Activated naive CD8-positive, alpha-beta T cell treated with anti-CD3 and anti-CD28 coated beads, Interleukin-2, amount 50 U/mL, for 16 hours (primary cell): Measurements from ENCODE around the gene PHACTR2.
"Not testable (repeated sequence)": the region's sequence is repeated elsewhere in the genome, so short reads cannot be mapped to it uniquely, and the experiment has no call there.

Experiments used
- DNase-seq: peaks from one replicate; pipeline ENCODE4 v3.0.0-alpha.2; 2020; ENCODE audit warnings: low read depth, low spot score

Gene PHACTR2

GRCh38 chr6:143677891-143678791 is at the start of gene PHACTR2:
PHACTR2 (plus strand) TSS chr6:143677965; CDS start chr6:143678164, 199 bp downstream.
- peak; percentile 4 for DNase-seq

- DNase-seq, result no peak
Measured at GRCh38 chr6:143629104-143630080, 48.4 kb upstream of the PHACTR2 start.

GRCh38 chr6:143631196-143631595 is 46.6 kb upstream of the PHACTR2 start:
- DNase-seq, result not testable (repeated sequence)

GRCh38 chr6:143632894-143633293 is 44.9 kb upstream of the PHACTR2 start:
- no peak for DNase-seq

- DNase-seq, result no peak
Measured at GRCh38 chr6:143634486-143634885, 43.3 kb upstream of the PHACTR2 start.

- DNase-seq, result no peak
Measured at GRCh38 chr6:143637691-143638090, 40.1 kb upstream of the PHACTR2 start.

GRCh38 chr6:143642403-143642802 is 35.4 kb upstream of the PHACTR2 start:
- no peak for DNase-seq

GRCh38 chr6:143647191-143647590 is 30.6 kb upstream of the PHACTR2 start:
- no peak for DNase-seq

- no peak for DNase-seq
Measured at GRCh38 chr6:143647732-143648131, 30.0 kb upstream of the PHACTR2 start.

- DNase-seq, result not testable (repeated sequence)
Measured at GRCh38 chr6:143649319-143649718, 28.4 kb upstream of the PHACTR2 start.

GRCh38 chr6:143651328-143651727 is 26.4 kb upstream of the PHACTR2 start:
- DNase-seq, result not testable (repeated sequence)

GRCh38 chr6:143652841-143653331 is 24.9 kb upstream of the PHACTR2 start:
- DNase-seq, result no peak

- no peak for DNase-seq
Measured at GRCh38 chr6:143655541-143655940, 22.2 kb upstream of the PHACTR2 start.

GRCh38 chr6:143656026-143656425 is 21.7 kb upstream of the PHACTR2 start:
- DNase-seq, result no peak

- DNase-seq, result no peak
Measured at GRCh38 chr6:143657809-143658208, 20.0 kb upstream of the PHACTR2 start.

GRCh38 chr6:143660170-143660569 is 17.6 kb upstream of the PHACTR2 start:
- DNase-seq, result not testable (repeated sequence)

- DNase-seq, result no peak
Measured at GRCh38 chr6:143664171-143664570, 13.6 kb upstream of the PHACTR2 start.

GRCh38 chr6:143666007-143666406 is 11.8 kb upstream of the PHACTR2 start:
- DNase-seq, result not testable (repeated sequence)

GRCh38 chr6:143669483-143669882 is 8.3 kb upstream of the PHACTR2 start:
- not testable (repeated sequence) for DNase-seq

- no peak for DNase-seq
Measured at GRCh38 chr6:143673669-143674068, 4.1 kb upstream of the PHACTR2 start.

- DNase-seq, result no peak
Measured at GRCh38 chr6:143674483-143675381, 3.0 kb upstream of the PHACTR2 start.
